Measurements from ENCODE around the gene PHACTR1.

PHACTR1 gene

DNA sequence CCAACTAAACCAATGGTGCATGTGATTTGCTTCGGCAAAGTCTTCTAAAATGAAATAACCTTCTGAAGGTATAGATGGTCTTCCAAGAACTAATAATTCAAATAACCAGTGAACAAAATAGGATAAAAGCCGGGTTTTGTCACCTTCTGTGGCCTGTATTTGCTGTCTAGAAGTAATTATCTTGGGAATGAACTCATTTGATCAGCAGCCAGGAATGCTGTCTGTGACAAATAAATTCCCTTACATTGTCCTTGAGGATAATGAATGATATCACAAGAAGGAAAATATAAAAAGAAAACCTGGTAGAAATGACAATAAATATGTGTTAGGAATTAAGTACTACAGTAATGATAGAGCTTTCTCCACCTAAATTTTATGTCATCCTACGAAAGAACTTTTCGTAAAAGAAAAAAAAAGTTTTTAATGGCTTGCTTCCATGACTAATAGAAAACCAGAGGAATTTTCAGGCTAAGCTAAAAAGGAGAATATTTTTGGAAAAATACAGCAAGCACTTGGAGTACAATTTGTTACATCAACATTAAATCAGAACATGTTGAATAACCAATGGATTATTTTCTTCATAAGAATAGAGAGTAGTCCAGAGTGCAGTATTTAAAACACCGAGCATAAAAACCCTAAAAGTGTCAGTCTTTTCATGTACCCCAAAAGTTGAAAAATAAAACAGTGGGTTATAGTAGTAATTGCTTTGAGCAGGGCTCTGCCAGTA, 364.1 kb downstream of the PHACTR1 start:
- no peak for DNase-seq

DNA sequence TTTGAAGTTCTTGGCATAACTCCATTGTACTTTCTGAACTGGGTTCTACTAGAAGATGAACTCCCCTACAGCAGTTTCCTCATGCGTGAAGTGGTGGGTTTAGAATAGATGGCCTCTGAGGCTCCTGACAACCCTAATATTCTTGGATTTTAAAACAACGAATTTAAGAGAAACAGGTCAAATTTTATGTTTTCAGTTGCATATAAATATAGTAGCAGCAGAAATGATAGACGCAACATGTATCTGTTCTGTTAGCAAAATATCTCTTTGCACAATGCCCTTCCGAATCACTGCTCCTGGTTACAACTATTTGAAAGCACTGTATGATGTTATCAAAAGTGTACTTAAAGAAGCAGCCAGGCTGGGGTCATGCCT, 364.6 kb downstream of the PHACTR1 start:
- DNase-seq: no peak

DNA sequence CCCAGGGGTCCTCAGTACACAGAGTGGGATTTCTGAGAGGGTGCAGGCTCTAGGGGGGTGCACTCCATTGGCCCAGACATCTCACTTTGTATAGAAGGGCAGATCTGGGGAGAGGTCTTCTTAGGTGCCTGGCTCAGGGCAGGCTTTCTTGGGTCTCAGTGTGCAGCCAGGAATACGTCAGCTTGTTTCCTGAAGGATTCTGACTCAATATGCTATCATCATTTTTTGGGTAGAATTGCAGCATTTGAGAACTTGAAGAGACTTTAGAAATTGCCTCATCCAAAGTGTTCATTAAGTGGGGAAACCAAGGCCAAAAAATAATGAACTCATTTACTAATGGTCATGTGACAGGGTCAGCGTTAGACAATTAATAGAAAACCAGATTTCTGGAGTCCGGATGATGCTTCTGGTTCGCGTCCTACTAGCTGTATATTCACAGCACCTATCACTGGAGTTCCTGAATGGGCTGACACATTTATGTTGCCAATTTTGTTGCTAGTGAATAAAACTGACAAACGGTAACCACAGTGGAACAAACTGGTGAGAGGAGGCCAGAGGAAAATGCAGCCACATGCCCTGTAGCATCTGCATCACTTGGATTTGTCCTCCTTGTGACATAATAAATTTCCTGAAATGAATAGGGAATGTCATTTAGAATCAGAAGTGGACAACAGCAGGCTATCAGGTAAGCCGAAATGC, 372.9 kb downstream of the PHACTR1 start:
- no peak for DNase-seq

DNA sequence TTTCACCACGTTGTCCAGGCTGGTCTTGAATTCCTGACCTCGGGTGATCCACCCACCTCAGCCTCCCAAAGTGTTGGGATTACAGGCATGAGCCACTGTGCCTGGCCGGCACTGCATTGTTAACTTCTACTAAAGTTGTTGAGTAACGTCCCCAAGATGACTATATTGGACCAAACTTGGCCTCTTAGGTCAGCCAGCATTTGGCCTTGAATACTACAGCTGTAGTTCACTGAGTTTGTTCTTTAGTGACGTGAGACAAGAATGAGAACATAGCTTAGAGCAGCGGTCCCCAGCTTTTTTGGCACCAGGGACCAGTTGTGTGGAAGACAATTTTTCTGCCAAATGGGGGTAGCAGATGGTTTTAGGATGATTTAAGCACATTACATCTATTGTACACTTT, 374.6 kb downstream of the PHACTR1 start:
- DNase-seq: no peak

DNA sequence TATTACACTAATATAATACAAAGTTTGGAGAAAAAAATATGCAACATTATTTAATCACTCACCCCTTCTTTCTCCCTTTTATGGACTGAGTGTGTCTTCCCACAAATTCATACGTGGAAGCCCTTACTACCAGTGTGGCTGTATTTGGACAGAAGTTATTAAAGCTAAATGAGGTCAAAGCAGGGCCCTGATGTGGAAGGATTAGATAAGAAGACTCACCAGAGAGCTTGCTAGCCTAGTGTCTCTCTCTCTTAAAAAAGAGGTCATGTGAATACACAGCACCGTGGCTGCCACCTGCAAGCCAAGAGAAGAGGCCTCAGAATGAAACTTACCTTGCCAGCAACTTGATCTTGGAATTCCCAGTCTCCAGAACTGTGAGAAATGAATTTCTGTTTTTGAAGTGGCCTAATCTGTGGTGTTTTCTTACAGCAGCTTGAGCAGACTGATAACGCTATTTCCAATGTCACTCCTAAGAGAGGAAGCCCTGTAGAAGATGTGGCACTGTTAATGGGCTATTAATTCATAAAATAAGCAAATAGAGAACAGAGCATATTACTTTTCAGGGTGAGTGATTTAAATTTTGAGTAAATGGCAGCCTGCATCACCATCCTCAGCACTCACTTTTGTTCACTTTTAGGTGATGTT, 378.3 kb downstream of the PHACTR1 start:
- no peak for DNase-seq

DNA sequence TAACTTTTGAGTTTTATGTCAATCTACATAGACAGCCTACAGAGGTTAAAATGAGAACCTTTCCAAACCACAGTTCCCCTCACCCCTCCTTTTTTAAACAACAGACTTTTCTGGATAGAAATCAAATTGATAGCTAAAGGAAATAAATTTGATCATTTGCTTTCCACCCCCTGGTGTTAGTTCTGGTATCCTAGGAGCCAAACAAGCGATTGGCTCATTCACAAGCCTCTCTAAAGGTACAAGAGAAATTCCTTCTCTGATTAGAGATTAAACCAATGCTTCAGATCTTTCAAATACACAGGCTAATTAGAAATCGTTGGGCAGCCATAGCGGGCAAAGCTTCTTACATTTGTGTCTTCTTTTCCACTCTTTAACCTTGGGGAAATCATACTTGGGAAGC, 379.5 kb downstream of the PHACTR1 start:
- DNase-seq: no peak

DNA sequence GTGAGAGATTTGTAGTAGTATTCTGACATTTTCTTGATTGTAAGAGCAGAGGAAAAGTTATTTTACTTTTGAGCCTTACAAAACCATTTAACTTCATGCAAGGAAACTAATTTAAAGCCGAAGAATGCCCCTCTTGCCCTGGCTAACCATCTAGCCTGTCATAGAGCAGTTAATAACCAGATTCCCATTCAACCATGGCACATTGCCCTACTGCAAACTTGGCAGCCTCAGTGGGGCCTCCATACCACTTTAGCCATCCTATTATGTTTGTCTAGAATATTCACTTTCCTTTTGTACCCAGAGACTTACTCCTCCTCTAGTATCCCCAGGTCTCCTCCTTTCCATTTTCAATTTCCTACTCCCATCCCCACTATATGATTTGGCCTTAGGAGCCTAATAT, 380.9 kb downstream of the PHACTR1 start:
- DNase-seq: no peak

DNA sequence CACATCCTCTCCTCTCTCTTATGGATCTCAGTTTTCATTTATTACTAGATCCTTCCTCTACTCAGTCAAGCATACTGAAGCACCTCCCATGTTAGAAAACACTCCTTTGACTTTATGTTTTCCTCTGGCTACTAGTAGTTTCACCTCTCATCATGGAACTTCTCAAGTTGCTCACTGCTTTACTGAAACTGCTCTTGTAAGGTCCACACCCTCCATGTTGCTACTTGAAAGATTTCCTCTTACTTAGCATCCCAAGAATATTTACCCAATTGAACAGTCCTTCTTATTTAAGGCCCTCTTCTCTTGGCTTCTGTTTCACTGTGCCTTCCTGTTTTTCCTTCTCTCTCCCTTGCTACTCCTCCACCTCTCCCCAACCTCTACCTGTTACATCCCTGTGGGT, 381.4 kb downstream of the PHACTR1 start:
- DNase-seq: no peak

DNA sequence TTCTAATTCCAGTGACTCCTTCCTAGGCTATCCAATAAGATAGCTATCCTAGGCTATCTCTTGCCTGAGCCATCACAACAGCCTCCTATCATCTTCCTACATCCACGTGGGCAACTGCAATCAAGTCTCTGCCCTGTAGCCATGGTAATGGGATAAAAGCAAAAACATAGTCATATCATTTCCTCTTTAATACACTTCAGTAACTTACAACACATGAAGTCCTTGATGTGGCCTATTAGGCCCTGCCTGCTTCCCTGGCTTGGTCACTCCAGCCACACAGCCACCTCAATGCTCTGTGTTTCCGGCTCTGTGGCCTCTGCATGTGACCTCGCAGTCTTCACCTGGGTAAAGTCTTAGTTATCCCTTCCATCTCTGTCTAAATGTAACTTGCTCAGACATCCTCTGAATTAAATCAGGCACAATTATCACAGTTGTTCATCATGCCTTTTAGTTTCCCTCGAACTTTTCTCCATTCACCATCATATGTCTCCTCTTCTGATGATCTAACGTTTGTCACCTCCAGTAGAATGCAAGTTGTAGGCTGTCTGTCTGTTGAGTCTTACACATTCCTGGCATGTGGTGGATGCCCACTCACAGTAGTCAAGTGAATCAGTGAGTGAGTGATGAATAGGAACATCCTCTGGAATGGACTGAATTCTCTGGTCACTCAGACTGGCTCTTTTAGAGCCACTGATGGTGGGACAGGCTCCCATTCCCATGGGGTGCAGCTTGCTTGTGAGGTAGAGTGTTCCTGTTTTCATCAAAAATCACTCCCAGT, 382.4 kb downstream of the PHACTR1 start:
- DNase-seq: no peak

DNA sequence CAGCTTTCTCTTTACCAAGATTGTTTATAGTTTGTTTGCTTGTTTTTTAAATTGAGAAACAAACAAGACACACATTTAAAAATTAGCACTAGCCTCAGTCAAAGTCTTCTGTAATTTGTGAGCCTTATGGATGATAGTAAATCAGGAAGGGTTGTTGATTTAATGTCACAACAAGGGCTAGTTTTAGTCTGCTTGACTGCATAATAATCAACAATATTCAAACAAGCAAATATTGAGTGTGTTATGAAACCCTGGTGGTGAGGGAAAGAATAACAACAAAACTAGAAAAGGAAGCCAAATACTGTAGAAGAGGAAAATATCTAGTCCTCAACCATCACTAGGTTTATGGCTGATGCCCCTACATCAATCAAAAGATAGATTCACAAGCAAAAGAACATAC, 383.2 kb downstream of the PHACTR1 start:
- DNase-seq: no peak

DNA sequence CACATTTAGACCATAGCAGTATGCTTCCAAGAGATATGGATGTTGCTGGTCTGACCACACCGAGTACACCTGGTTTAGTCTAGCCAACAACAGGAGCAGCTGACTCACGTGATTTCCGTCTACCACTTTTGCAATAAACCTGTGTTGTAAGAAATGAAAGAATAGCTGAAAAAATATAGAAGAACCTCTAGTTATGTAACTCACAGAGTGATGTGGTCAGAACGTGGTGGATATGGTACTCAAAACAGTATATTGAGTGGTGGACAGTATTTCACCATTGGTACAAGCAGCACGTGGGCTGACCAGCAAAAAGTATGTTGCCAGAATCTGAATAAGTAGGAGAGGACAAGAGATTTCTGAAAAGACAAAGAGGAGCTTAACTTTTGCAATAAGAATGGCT, 384.8 kb downstream of the PHACTR1 start:
- DNase-seq: no peak

DNA sequence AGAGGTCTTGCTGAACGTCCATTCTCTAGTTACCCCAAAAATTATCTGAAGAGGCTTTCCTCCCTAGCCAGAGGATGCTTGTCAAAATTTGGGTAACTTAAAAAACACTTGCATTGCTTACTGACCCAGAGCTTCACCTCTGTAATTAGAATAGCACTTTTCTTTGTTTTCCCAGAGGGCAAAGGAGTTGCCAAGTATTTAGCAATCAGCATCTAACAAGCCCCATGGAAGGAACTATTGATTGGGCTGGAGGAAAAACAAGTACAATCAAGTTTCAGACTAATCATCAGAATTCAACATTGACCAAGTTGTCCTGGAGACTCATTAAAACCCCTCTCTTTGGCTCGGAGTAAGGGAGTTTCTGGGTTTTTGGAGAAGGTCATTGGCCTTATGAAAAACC, 385.4 kb downstream of the PHACTR1 start:
- DNase-seq: no peak

DNA sequence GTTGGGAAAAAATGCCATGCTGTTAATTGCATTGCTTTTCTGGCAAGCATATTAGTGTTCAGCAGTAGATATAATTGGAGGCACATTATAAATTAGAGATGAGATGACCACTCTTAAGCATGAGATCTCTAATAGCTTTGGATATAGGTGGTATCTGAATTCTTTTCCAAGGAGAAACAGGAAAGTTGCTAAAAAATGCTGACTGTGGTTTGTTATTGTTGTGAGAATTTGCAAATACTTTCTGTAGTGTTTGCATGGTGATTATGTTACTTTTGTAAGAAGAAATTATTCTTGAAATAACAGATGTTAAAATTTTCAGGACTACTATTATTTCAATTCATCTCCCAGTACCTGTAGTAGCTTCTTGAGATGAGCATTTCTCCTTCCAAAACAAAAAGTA, 386.6 kb downstream of the PHACTR1 start:
- no peak for DNase-seq

DNA sequence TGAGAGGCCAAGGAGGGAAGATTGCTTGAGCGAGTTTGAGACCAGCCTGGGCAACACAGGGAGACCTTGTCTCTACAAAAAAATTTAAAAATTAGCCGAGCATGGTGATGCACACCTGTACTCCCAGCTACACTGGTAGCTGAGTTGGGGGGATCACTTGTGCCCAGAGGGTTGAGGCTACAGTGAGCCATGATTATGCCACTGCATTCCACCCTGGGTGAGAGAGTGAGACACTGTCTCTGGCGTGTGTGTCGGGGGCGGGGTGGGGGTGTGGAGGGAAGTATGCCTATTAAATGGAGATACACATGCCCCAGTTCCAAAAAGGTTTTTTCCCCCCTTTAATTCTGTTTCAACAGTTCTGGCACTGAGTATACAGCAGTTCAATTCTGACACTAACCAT, 388.6 kb downstream of the PHACTR1 start:
- DNase-seq: no peak

DNA sequence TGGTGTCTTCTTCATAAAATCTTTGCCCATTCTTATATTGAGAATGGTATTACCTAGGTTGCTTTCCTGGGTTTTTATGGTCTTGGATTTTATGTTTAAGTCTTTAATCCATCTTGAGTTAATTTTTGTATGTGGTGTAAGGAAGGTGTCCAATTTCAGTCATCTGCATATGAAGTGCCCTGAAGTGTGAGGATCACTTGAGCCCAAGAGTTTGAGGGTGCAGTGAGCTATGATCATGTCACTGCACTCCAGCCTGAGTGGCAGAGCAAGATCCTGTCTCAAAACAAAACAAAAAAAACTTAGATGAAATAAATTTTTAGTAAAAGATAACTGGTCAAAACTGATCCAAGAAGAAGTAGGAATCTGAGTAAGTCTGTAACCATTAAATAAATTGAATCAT, 396.4 kb downstream of the PHACTR1 start:
- DNase-seq: no peak

DNA sequence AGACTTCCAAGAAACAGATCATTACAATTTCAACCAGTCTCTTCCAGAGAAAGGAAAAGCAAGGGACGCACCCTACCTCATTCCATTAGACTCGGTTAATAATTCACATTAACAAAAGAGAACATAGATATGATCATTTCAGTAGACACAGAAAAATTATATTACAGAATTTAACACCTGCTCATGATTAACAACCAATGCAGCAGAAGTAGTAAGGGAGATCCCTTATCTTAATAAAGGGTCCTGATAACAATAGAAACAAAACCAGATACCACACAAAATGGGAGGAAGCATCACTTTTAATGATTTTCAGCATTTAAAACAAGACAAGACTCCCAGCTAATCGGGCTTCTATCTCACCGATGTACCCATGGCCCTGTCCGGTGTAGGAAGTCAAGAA, 396.8 kb downstream of the PHACTR1 start:
- no peak for DNase-seq

DNA sequence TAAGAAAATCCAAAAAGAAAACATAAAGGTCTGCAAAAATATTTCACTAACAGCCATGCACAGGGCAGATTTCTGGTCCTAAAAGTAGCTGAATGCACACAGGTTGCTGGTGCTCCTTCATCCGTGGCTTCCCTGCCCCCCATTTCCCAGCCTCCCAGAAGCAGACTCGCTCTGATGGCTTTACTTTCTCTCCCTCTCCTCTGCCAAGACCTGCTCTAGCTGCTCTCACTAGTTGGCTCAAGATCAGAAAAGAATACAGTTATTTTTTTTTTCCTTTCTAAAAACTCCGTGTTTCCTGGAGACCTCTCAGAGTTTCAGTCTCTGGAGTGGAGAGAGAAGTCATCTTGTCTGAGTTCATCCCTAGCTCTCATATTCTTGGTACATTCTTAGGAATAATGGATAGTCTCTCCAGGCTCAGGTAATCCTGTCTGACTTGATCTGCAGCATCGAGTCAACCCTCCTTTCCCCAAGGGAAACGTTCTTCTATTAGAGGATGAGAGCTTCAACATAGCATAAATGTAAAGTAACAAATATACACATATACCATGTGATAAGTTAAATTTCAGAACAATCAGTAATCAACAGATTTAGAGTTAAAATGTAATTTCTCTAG, 397.5 kb downstream of the PHACTR1 start:
- no peak for DNase-seq

DNA sequence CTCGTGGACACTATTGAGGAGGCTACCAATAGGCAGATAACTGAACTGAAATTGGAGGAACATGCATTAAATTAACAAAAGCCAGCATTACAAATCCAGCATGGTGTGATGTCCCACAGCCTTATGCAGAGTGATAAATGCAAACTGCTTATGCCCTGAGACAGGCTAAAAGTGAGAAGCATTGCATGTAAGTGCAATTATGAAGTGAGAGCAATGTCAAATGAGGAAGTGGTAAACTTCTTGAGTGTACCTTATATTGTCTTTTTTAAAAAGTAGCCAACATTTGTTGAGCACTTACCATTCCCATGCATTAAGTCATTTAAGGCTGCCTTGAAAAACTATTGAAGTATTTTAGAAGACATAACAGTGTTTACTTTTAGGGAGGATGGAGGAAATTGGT, 399.6 kb downstream of the PHACTR1 start:
- no peak for DNase-seq

DNA sequence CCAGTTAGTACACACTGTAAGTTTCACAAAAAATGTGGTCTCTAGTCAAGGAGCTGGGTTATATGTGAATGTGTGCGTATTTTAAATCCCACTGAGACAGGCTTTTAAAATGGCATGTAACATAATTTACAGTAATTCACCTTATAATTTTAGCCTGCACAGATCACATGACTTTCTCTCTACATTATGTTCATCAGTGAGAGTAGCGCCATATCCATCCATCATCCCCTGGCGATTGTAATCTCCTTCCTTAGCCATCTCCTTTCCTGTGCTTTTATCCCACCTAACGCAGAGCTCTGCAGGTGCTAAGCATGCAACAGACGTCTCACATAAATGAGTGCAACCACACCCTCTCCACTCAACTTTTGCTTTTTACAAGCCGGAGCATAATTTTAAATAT, 401.0 kb downstream of the PHACTR1 start:
- no peak for DNase-seq

DNA sequence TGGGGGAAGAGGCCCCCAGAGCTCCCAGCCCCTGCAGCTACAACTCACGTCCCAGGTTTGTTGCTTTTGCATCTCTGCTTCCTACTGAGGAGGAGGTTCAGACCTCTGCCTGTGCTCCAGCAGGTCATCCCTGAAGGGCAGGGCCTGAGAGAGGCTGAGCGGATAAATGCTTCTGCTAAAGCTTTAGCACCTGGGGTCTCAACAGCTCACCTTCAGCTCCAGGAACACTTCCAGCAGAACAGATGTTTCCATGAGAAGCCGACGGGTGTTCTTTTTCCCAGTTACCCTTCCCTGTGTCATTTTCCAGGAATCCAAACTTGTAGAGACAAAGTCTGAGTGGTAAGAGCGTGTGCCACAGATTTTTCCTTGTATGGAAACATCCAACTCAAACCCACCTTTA, 403.0 kb downstream of the PHACTR1 start:
- no peak for DNase-seq

DNA sequence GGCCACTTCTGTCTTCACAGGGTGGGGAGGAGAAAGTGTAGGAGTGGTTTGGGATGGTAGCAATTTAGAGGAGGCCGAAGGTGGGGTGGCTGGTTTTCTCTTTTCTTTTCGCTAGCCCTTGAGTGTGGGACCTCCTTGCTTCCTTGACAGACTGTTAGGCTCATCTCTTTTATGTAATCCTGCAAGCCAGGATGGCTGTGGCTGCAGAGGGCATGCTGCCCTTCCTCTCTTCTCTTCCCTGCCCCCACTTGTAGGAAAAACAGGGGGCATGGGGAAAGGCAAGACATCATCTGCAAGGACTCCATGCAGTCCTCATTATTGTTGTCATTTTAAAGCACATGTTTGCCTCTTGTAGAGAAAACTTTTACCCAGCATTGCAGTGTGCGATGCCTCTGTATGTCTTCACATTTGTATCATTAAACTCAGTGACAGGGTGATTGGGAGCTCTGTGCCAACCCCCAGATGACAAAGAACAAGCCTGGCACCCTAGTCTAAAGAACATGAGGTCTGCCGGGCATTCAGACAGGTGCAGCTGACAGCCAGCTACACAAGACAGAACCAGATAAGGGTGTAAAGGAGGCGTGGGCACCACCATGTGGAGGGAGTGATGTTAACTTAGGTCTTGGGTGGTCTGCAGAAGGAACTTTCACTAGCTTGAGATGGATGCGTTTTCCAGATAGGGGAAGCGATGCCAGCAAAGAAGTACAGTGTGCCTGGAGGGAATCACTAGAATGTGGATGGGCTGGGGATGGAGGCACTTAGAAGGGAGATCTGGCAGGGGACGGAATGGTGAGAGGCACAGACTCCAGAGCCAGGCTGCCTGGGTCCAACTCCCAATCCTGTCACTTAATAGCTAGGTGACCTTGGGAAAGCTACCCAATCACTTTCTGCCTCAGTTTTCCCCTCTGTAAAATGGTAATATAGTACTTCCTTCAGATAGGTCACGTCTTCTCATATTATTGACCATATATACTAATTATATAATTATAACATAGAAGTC, 404.2 kb downstream of the PHACTR1 start:
- no peak for DNase-seq

DNA sequence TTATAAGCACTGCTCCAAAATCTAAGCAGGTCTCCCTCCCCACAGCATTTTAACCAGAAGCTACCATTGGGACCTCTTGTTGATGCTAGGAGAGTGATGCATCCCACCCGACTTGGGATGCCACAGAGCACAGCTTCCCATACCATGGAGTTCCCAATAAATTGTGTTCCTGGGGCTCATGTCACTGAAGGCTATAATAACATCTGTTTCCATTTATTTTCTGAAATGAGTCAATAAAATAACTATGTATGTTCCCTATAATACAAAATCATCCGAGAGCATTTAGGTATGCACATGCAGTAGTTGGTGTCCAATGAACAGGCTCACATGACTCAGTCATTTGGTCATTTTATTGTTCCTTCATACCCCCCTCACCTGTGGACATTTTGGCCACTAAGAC, 407.6 kb downstream of the PHACTR1 start:
- no peak for DNase-seq
